Large intestine (tissue), 3 donors: Measurements from ENCODE around the gene ZNF337. TPM values are rescaled to one million over a fixed set of nuclear protein-coding genes. Genes with fewer than 3 reads are reported as not detected.
"Not testable (repeated sequence)": the region's sequence is repeated elsewhere in the genome, so short reads cannot be mapped to it uniquely, and the experiment has no call there.

Source experiments
- DNase-seq, 2 donors: peaks; one replicate each; pipeline versions ENCODE4 v3.0.0 to v3.0.0-alpha.2; 2013
- H3K27ac ChIP-seq: one replicate; pipeline ENCODE4 v1.5.1; 2013; ENCODE audit warnings: low read length
- H3K27me3 ChIP-seq: 2 replicates; pipeline ENCODE4 v1.6.1; 2013; ENCODE audit warnings: low read length; ENCODE audit not compliant: control insufficient read depth, insufficient read depth
- H3K36me3 ChIP-seq: 2 replicates; pipeline ENCODE4 v1.6.1; 2013; ENCODE audit warnings: low read length; ENCODE audit not compliant: control insufficient read depth, insufficient read depth
- H3K4me1 ChIP-seq: one replicate; pipeline ENCODE4 v1.6.1; 2013; ENCODE audit warnings: low read length; ENCODE audit not compliant: control insufficient read depth, insufficient read depth
- H3K4me3 ChIP-seq: one replicate; pipeline ENCODE4 v1.5.1; 2013; ENCODE audit warnings: low read length
- H3K9me3 ChIP-seq: one replicate; pipeline ENCODE4 v1.6.1; 2013; ENCODE audit warnings: mild to moderate bottlenecking, low read depth, low read length, moderate library complexity; ENCODE audit not compliant: control insufficient read depth
- WGBS: methylation state at CpG from one replicate; pipeline ENCODE4 v1.1.5; 2013; ENCODE audit warnings: low lambda C conversion rate; ENCODE audit not compliant: insufficient coverage; 5-methylcytosine and 5-hydroxymethylcytosine counted together
- polyA plus RNA-seq: library from polyadenylated mRNA; unstranded; fragments of 120-200 nt; gene quantifications from one replicate; pipeline ENCODE4 v1.2.1, GENCODE V29; 2013

ZNF337 gene
- polyA plus RNA-seq, 1 donor = 28.0 TPM

- Histone ChIP-seq H3K9me3 (no peaks in the 10 kb centered on the region), H3K27me3 (no peaks in the 10 kb centered on the region), H3K4me1 (no peaks in the 10 kb centered on the region), H3K36me3 (peaks cover 44% of the 10 kb centered on the region), H3K4me3 (no peak overlapping the region), H3K27ac (no peak overlapping the region)
- 100% methylated on average over 2 of the region's 4 CpGs for WGBS
- DNase-seq = no peak
These were observed 23.9 kb downstream of the ZNF337 start for GRCh38 chr20:25672659-25673235.

GRCh38 chr20:25669826-25670422 is 26.7 kb downstream of the ZNF337 start:
- Histone ChIP-seq H3K4me1 (no peaks in the 10 kb centered on the region), H3K4me3 (no peak overlapping the region), H3K9me3 (no peaks in the 10 kb centered on the region), H3K27ac (no peak overlapping the region), H3K27me3 (no peaks in the 10 kb centered on the region), H3K36me3 (peaks cover 21% of the 10 kb centered on the region)
- no peak for DNase-seq
- WGBS = no CpG with 5 or more reads among the region's 7 CpGs

GRCh38 chr20:25668446-25668845 is 28.2 kb downstream of the ZNF337 start:
- no peak overlapping the region for H3K4me3 ChIP-seq
- no peaks in the 10 kb centered on the region for H3K4me1 ChIP-seq
- WGBS = 82% methylated on average over 1 of the region's 4 CpGs
- peaks cover 6% of the 10 kb centered on the region for H3K36me3 ChIP-seq
- H3K27me3 ChIP-seq = no peaks in the 10 kb centered on the region
- H3K9me3 ChIP-seq = no peaks in the 10 kb centered on the region
- H3K27ac ChIP-seq = no peak overlapping the region
- DNase-seq = no peak

- H3K4me3 ChIP-seq = no peak overlapping the region
- no peak for DNase-seq
- H3K9me3 ChIP-seq = no peaks in the 10 kb centered on the region
- no peak overlapping the region for H3K27ac ChIP-seq
- H3K27me3 ChIP-seq = no peaks in the 10 kb centered on the region
- H3K4me1 ChIP-seq = no peaks in the 10 kb centered on the region
- no peaks in the 10 kb centered on the region for H3K36me3 ChIP-seq
These were observed 36.7 kb downstream of the ZNF337 start for GRCh38 chr20:25659999-25660398.

- Histone ChIP-seq H3K9me3 (no peaks in the 10 kb centered on the region), H3K27ac (no peak overlapping the region), H3K27me3 (no peaks in the 10 kb centered on the region), H3K4me3 (no peak overlapping the region), H3K36me3 (no peaks in the 10 kb centered on the region), H3K4me1 (no peaks in the 10 kb centered on the region)
- no peak for DNase-seq
These were observed 42.2 kb downstream of the ZNF337 start for GRCh38 chr20:25654487-25654886.

- H3K27ac ChIP-seq, H3K4me1 ChIP-seq, H3K4me3 ChIP-seq, H3K9me3 ChIP-seq, H3K27me3 ChIP-seq, DNase-seq, H3K36me3 ChIP-seq: not testable (repeated sequence)
- no CpG with 5 or more reads among the region's 4 CpGs for WGBS
These were observed 43.8 kb downstream of the ZNF337 start for GRCh38 chr20:25652866-25653265.

- Histone ChIP-seq H3K36me3 (peaks cover 2% of the 10 kb centered on the region), H3K27me3 (no peaks in the 10 kb centered on the region), H3K4me3 (no peak overlapping the region), H3K4me1 (no peaks in the 10 kb centered on the region), H3K27ac (no peak overlapping the region), H3K9me3 (no peaks in the 10 kb centered on the region)
- 100% methylated on average over 2 of the region's 3 CpGs for WGBS
- DNase-seq = no peak
These were observed 51.8 kb downstream of the ZNF337 start for GRCh38 chr20:25644814-25645213.

- Histone ChIP-seq H3K4me3 (no peak overlapping the region), H3K27me3 (no peaks in the 10 kb centered on the region), H3K9me3 (no peaks in the 10 kb centered on the region), H3K36me3 (peaks cover 2% of the 10 kb centered on the region), H3K4me1 (no peaks in the 10 kb centered on the region), H3K27ac (no peak overlapping the region)
- no peak for DNase-seq
These were observed 52.9 kb downstream of the ZNF337 start for GRCh38 chr20:25643716-25644115.

- WGBS = 100% methylated on average over 1 of the region's 2 CpGs
- no peak overlapping the region for H3K27ac ChIP-seq
- no peaks in the 10 kb centered on the region for H3K4me1 ChIP-seq
- DNase-seq = no peak
- H3K27me3 ChIP-seq = no peaks in the 10 kb centered on the region
- peaks cover 2% of the 10 kb centered on the region for H3K36me3 ChIP-seq
- no peaks in the 10 kb centered on the region for H3K9me3 ChIP-seq
- H3K4me3 ChIP-seq = no peak overlapping the region
These were observed 59.4 kb downstream of the ZNF337 start for GRCh38 chr20:25637247-25637646.

- WGBS = 83% methylated on average over 1 of the region's 5 CpGs
- H3K4me1 ChIP-seq = no peaks in the 10 kb centered on the region
- H3K9me3 ChIP-seq = no peaks in the 10 kb centered on the region
- no peak overlapping the region for H3K27ac ChIP-seq
- no peak overlapping the region for H3K4me3 ChIP-seq
- no peak for DNase-seq
- no peaks in the 10 kb centered on the region for H3K27me3 ChIP-seq
- H3K36me3 ChIP-seq = peaks cover 2% of the 10 kb centered on the region
These were observed 63.5 kb downstream of the ZNF337 start for GRCh38 chr20:25632940-25633790.

GRCh38 chr20:25630615-25631014 is 66.0 kb downstream of the ZNF337 start:
- H3K36me3 ChIP-seq, H3K9me3 ChIP-seq, H3K4me3 ChIP-seq, H3K27ac ChIP-seq, DNase-seq, H3K4me1 ChIP-seq, H3K27me3 ChIP-seq: not testable (repeated sequence)
- no CpG with 5 or more reads among the region's 2 CpGs for WGBS
